B cell (primary cell): ENCODE results near the gene KLHL7. TPM values are rescaled to one million over a fixed set of nuclear protein-coding genes. Genes with fewer than 3 reads are reported as not detected.

Experiments
- ATAC-seq: fragments of 200-7000 bp; cut with Tn5 transposase; one replicate; pipeline ENCODE4 v1.10.0; 2021; ENCODE audit warnings: low read depth, mild to moderate bottlenecking, moderate number of reproducible peaks, moderate library complexity
- CTCF ChIA-PET: fragments of 350-600 bp; sonication (Branson Sonifier 250); formaldehyde crosslinking; loops from one replicate; lab custom pipeline; 2021; ENCODE audit warnings: antibody characterized with exemption, inconsistent platforms; lab: Charles Lee
- POLR2A ChIA-PET: fragments of 350-600 bp; sonication (Branson Sonifier 250); formaldehyde crosslinking; loops from one replicate; lab custom pipeline; 2021; ENCODE audit warnings: antibody characterized with exemption; lab: Charles Lee
- DNase-seq: peaks from one replicate; pipeline ENCODE4 v3.0.0; 2013
- H2AFZ ChIP-seq: 2 replicates; pipeline ENCODE4 v1.6.1; 2012; ENCODE audit warnings: mild to moderate bottlenecking, low read depth, low read length; ENCODE audit not compliant: insufficient read depth, poor library complexity, severe bottlenecking
- H3K27ac ChIP-seq, 2 donors: 1 replicate in 1 of 2; 2 replicates in 1 of 2; pipeline ENCODE4 v1.5.1; 2012 to 2013; ENCODE audit warnings: low read length in 2 of 2, mild to moderate bottlenecking in 2 of 2, moderate library complexity in 1 of 2
- H3K27me3 ChIP-seq, 4 experiments: fragments of 200-600 bp in 1 of 4; sonication (generic) in 1 of 4; replicated peaks in 1 of 4; 1 replicate in 2 of 4; 2 replicates in 2 of 4; pipeline versions ENCODE4 v1.6.1 to v1.7.0; 2013 to 2016; ENCODE audit warnings: low read length in 3 of 4, mild to moderate bottlenecking in 2 of 4, mixed read lengths in 1 of 4, moderate library complexity in 1 of 4; ENCODE audit not compliant: insufficient read depth in 4 of 4, control insufficient read depth in 3 of 4; ENCODE audit errors: control extremely low read depth in 1 of 4
- H3K36me3 ChIP-seq, 2 experiments: replicated peaks in 1 of 2; 1 replicate in 1 of 2; 2 replicates in 1 of 2; pipeline versions ENCODE4 v1.6.1 to v1.7.1; 2013; ENCODE audit warnings: low read length in 1 of 2; ENCODE audit not compliant: insufficient read depth in 2 of 2, control insufficient read depth in 1 of 2; ENCODE audit errors: control extremely low read depth in 1 of 2, extremely low read depth in 1 of 2
- H3K4me1 ChIP-seq, 2 donors: fragments of 200-600 bp in 1 of 2; sonication (generic) in 1 of 2; 1 replicate in 1 of 2; 2 replicates in 1 of 2; pipeline versions ENCODE4 v1.5.1 to v1.6.1; 2013 to 2017; ENCODE audit warnings: low read length in 2 of 2; ENCODE audit not compliant: control insufficient read depth in 2 of 2, insufficient read depth in 2 of 2
- H3K4me2 ChIP-seq: replicated peaks from 2 replicates; pipeline ENCODE3; 2012; ENCODE audit warnings: mild to moderate bottlenecking, low read depth, low read length; ENCODE audit not compliant: poor library complexity, severe bottlenecking
- H3K4me3 ChIP-seq, 5 experiments: fragments of 200-600 bp in 1 of 5; sonication (generic) in 1 of 5; 1 replicate in 3 of 5; 2 replicates in 2 of 5; pipeline versions ENCODE4 v1.5.1 to v1.7.0; 2011 to 2016; ENCODE audit warnings: low read length in 4 of 5, mild to moderate bottlenecking in 4 of 5, low read depth in 2 of 5, control low read depth in 1 of 5, moderate library complexity in 1 of 5; ENCODE audit not compliant: insufficient read depth in 1 of 5; ENCODE audit errors: control extremely low read depth in 1 of 5, extremely low read depth in 1 of 5
- H3K79me2 ChIP-seq: fragments of 200-600 bp; sonication (generic); one replicate; pipeline ENCODE4 v1.6.0; 2016; ENCODE audit warnings: low read length; ENCODE audit not compliant: control insufficient read depth, insufficient read depth
- H3K9ac ChIP-seq: fragments of 200-600 bp; sonication (generic); 2 replicates; pipeline ENCODE4 v1.6.1; 2017; ENCODE audit warnings: mild to moderate bottlenecking, low read length, moderate library complexity
- H3K9me3 ChIP-seq, 3 donors: one replicate each; pipeline versions ENCODE4 v1.6.1 to v1.7.1; 2013; ENCODE audit warnings: low read length in 2 of 3; ENCODE audit not compliant: control insufficient read depth in 2 of 3, insufficient read depth in 1 of 3; ENCODE audit errors: control extremely low read depth in 1 of 3
- H4K20me1 ChIP-seq: 2 replicates; pipeline ENCODE4 v1.6.0; 2012; ENCODE audit warnings: mild to moderate bottlenecking, low read length; ENCODE audit not compliant: insufficient read depth, control insufficient read depth, poor library complexity, severe bottlenecking
- H3K27ac Mint-ChIP-seq: one replicate; pipeline ENCODE4 v1.8.0; 2021; ENCODE audit warnings: mixed read lengths
- H3K27me3 Mint-ChIP-seq: one replicate; pipeline ENCODE4 v1.8.0; 2021; ENCODE audit warnings: mixed read lengths
- H3K4me1 Mint-ChIP-seq: one replicate; pipeline ENCODE4 v1.8.0; 2021; ENCODE audit warnings: mixed read lengths
- H3K4me3 Mint-ChIP-seq: one replicate; pipeline ENCODE4 v1.8.0; 2021; ENCODE audit warnings: mixed read lengths
- H3K9me3 Mint-ChIP-seq: one replicate; pipeline ENCODE4 v1.8.0; 2022; ENCODE audit warnings: mixed read lengths; ENCODE audit not compliant: insufficient read depth
- CTCF ChIP-seq: fragments of 200-600 bp; IDR thresholded peaks from one replicate; pipeline ENCODE4 v1.8.0; 2022; ENCODE audit warnings: antibody characterized with exemption, mild to moderate bottlenecking
- EZH2 ChIP-seq: IDR thresholded peaks from 2 replicates; pipeline ENCODE4 v1.6.1; 2012; ENCODE audit warnings: borderline replicate concordance, low read depth, mild to moderate bottlenecking, moderate library complexity, low read length; ENCODE audit not compliant: insufficient read depth, poor library complexity, severe bottlenecking
- WGBS: methylation state at CpG from one replicate; pipeline ENCODE4 v1.1.5; 2013; ENCODE audit warnings: missing lambda C conversion rate; ENCODE audit not compliant: insufficient coverage; 5-methylcytosine and 5-hydroxymethylcytosine counted together
- intact Hi-C: fragments of 100-400 bp; cut with micrococcal nuclease; formaldehyde crosslinking; loops from one replicate; pipeline ENCODE4 v1.10.0; 2022
- polyA plus RNA-seq: library from polyadenylated mRNA; depleted of rRNA; stranded (reverse); fragments of >200 nt; gene quantifications from 2 replicates; pipeline ENCODE4 v1.2.3, GENCODE V29; 2012
- total RNA-seq, 2 donors: library from RNA; stranded (reverse); fragments of 120-200 nt in 1 of 2; gene quantifications; 1 replicate in 1 of 2; 2 replicates in 1 of 2; pipeline versions ENCODE4 v1.2.3 to v1.2.4, GENCODE V29; 2013 to 2022

KLHL7 gene
- total and polyA plus RNA-seq, 2 donors (not counting 1 experiment from before 2014, with no cell fraction given) = 9.2 to 22.8 TPM

GRCh38 chr7:23208316-23208715 is 102.7 kb downstream of the KLHL7 start:
- no peak overlapping the region for H2AFZ ChIP-seq
- H3K79me2 ChIP-seq = no peaks in the 10 kb centered on the region
- Mint-ChIP-seq H3K27ac (no peak overlapping the region), H3K4me3 (no peak overlapping the region), H3K27me3 (peaks cover 24% of the 10 kb centered on the region), H3K9me3 (no peaks in the 10 kb centered on the region), H3K4me1 (peaks cover 5% of the 10 kb centered on the region)
- CTCF ChIA-PET = no interaction called here
- peaks cover 0 to 3% (median 0%) of the 10 kb centered on the region in 4 experiments for H3K27me3 ChIP-seq
- H3K4me3 ChIP-seq = no peak overlapping the region
- H4K20me1 ChIP-seq = no peaks in the 10 kb centered on the region
- DNase-seq (no peak), ATAC-seq (no peak)
- no peak overlapping the region for H3K9ac ChIP-seq
- no peak overlapping the region for H3K4me2 ChIP-seq
- WGBS = 100% methylated on average over 2 of the region's 4 CpGs
- H3K9me3 ChIP-seq = peaks cover 0 to 6% (median 0%) of the 10 kb centered on the region in 3 donors
- TF ChIP-seq CTCF (no peak), EZH2 (no peak)
- H3K36me3 ChIP-seq = peaks cover 0 to 3% of the 10 kb centered on the region in 2 experiments
- no peak overlapping the region for H3K27ac ChIP-seq
- H3K4me1 ChIP-seq = no peaks in the 10 kb centered on the region
- intact Hi-C loops = no loop called here
- POLR2A ChIA-PET = no interaction called here

DNA sequence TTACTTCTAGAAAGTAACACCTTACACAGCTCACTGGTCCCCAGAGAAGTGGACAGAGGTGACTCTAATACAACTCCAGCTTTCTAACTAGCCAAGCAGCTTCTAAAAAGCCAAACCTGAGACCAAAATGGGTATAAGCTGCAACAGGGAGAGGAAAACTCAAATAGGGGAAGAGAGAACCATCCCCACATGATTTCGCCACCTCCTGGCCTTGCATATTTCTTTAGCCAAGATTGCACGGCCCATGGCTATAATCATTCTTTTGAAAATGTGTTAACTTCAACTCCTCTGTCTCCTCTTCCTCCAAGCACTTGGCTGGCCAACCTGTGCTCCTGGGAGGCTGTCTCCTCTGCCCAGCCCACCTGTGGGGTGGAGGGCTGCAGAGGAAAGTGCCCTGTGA is 104.9 kb downstream of the KLHL7 start:
- Mint-ChIP-seq H3K27ac (no peak overlapping the region), H3K4me1 (peaks cover 3% of the 10 kb centered on the region), H3K9me3 (no peaks in the 10 kb centered on the region), H3K27me3 (peaks cover 27% of the 10 kb centered on the region), H3K4me3 (no peak overlapping the region)
- DNase-seq (no peak), ATAC-seq (no peak)
- no peak overlapping the region for H3K9ac ChIP-seq
- H2AFZ ChIP-seq = no peak overlapping the region
- no CpG with 5 or more reads among the region's 2 CpGs for WGBS
- no peak overlapping the region for H3K4me3 ChIP-seq
- H3K9me3 ChIP-seq = peaks cover 0 to 6% (median 0%) of the 10 kb centered on the region in 3 donors
- peaks cover 0 to 3% (median 0%) of the 10 kb centered on the region in 4 experiments for H3K27me3 ChIP-seq
- no peaks in the 10 kb centered on the region for H4K20me1 ChIP-seq
- no peak overlapping the region for H3K27ac ChIP-seq
- POLR2A ChIA-PET = no interaction called here
- no peaks in the 10 kb centered on the region for H3K79me2 ChIP-seq
- CTCF ChIA-PET = no interaction called here
- no peaks in the 10 kb centered on the region for H3K4me1 ChIP-seq
- no peak for TF ChIP-seq EZH2
- no peak for TF ChIP-seq CTCF
- H3K36me3 ChIP-seq = no peaks in the 10 kb centered on the region
- intact Hi-C loops = no loop called here
- no peak overlapping the region for H3K4me2 ChIP-seq
